GM12878 (cell line): ENCODE results near the gene KRT86. TPM values are rescaled to one million over a fixed set of nuclear protein-coding genes. Genes with fewer than 3 reads are reported as not detected.

ENCODE experiments used
- ATAC-seq: fragments of 200-7000 bp; cut with Tn5 transposase; 3 replicates; pipeline ENCODE4 v1.9.1; 2020; ENCODE audit warnings: mild to moderate bottlenecking, moderate library complexity
- BruUV-seq: library from RNA; stranded (reverse); fragments of 400-500 nt; replicated peaks from 2 replicates; lab custom pipeline; 2021; lab: Mats Ljungman, UMichigan
- CTCF ChIA-PET: fragments of 300-600 bp; sonication (Branson Sonifier 250); formaldehyde crosslinking; extraction: SDS; loops from one replicate; lab custom pipeline; 2021; ENCODE audit warnings: inconsistent platforms; lab: Yijun Ruan, JAX
- POLR2A ChIA-PET: fragments of 350-600 bp; formaldehyde crosslinking; extraction: SDS; loops from one replicate; lab custom pipeline; 2021; ENCODE audit warnings: inconsistent platforms; lab: Charles Lee
- RAD21 ChIA-PET: fragments of 300-600 bp; sonication (Branson Sonifier 250); formaldehyde crosslinking; loops from one replicate; lab custom pipeline; 2023; ENCODE audit warnings: antibody characterized with exemption; ENCODE audit not compliant: unreplicated experiment; lab: Charles Lee
- SMC1A ChIA-PET: fragments of 300-600 bp; sonication (Branson Sonifier 250); formaldehyde crosslinking; loops from one replicate; lab custom pipeline; 2023; ENCODE audit not compliant: unreplicated experiment, uncharacterized antibody; lab: Charles Lee
- DNase-seq: peaks from one replicate; pipeline ENCODE4 v3.0.0-alpha.2; 2011; ENCODE audit warnings: low read depth, low spot score
- FAIRE-seq: peaks from 3 replicates; lab custom pipeline; 2011; peaks lifted over from hg19 to GRCh38; lab: Jason Lieb, UNC
- H2AFZ ChIP-seq: 2 replicates; pipeline ENCODE4 v1.6.0; 2011; ENCODE audit warnings: low read depth, low read length, control low read depth; ENCODE audit not compliant: control insufficient read depth
- H3K27ac ChIP-seq: 2 replicates; pipeline ENCODE4 v1.5.1; 2011; ENCODE audit warnings: control low read depth; ENCODE audit not compliant: control insufficient read depth, insufficient read depth
- H3K27me3 ChIP-seq, 2 experiments: replicated peaks in 1 of 2; 2 replicates each; pipeline versions ENCODE4 v1.6.0 to v1.6.1; 2011; ENCODE audit warnings: low read length in 1 of 2; ENCODE audit not compliant: control insufficient read depth in 2 of 2, insufficient read depth in 2 of 2
- H3K36me3 ChIP-seq, 2 experiments: 2 replicates each; pipeline ENCODE4 v1.5.1; 2011; ENCODE audit warnings: low read length in 1 of 2; ENCODE audit not compliant: control insufficient read depth in 2 of 2, insufficient read depth in 2 of 2
- H3K4me1 ChIP-seq: 2 replicates; pipeline ENCODE4 v1.6.1; 2011; ENCODE audit warnings: mild to moderate bottlenecking, low read length, moderate library complexity, mixed read lengths; ENCODE audit not compliant: control insufficient read depth, insufficient read depth
- H3K4me2 ChIP-seq: 2 replicates; pipeline ENCODE4 v1.6.0; 2011; ENCODE audit warnings: control low read depth; ENCODE audit not compliant: control insufficient read depth, insufficient read depth
- H3K4me3 ChIP-seq: fragments of 200-600 bp; sonication (generic); 2 replicates; pipeline ENCODE4 v1.5.1; 2016
- H3K79me2 ChIP-seq: 2 replicates; pipeline ENCODE4 v1.6.0; 2011; ENCODE audit warnings: low read length; ENCODE audit not compliant: control insufficient read depth, insufficient read depth
- H3K9ac ChIP-seq: 2 replicates; pipeline ENCODE4 v1.8.0; 2011; ENCODE audit warnings: low read length, control low read depth, mixed read lengths; ENCODE audit not compliant: control insufficient read depth, insufficient read depth
- H3K9me3 ChIP-seq: replicated peaks from 3 replicates; pipeline ENCODE4 v1.5.1; 2011; ENCODE audit warnings: mild to moderate bottlenecking, low read length; ENCODE audit not compliant: control insufficient read depth, insufficient read depth
- H4K20me1 ChIP-seq: 2 replicates; pipeline ENCODE4 v1.6.0; 2011; ENCODE audit not compliant: control insufficient read depth, insufficient read depth
- ASH2L ChIP-seq: fragments of 300-600, 200-600 bp; sonication (generic); IDR thresholded peaks from 2 replicates; pipeline ENCODE4 v1.6.1; 2017; ENCODE audit warnings: low read depth, mild to moderate bottlenecking, borderline replicate concordance
- BHLHE40 ChIP-seq, 2 experiments: fragments of 450-650 bp in 1 of 2; IDR thresholded peaks; 2 replicates each; pipeline ENCODE4 v1.6.1; 2011 to 2017; ENCODE audit warnings: low read depth in 2 of 2, borderline replicate concordance in 1 of 2, improper control_type of control experiment in 1 of 2, low read length in 1 of 2, mild to moderate bottlenecking in 1 of 2
- CTCF ChIP-seq, 3 experiments: IDR thresholded peaks in 2 of 3; conservative IDR thresholded peaks in 1 of 3; 2 replicates each; pipeline ENCODE4 v1.5.1; 2011; ENCODE audit warnings: low read depth in 3 of 3, low read length in 3 of 3, mild to moderate bottlenecking in 3 of 3, control low read depth in 2 of 3, moderate library complexity in 2 of 3, inconsistent platforms in 1 of 3, mixed read lengths in 1 of 3; ENCODE audit not compliant: control insufficient read depth in 2 of 3, insufficient read depth in 1 of 3; ENCODE audit errors: extremely low read depth in 1 of 3
- EED ChIP-seq: sonication (generic); IDR thresholded peaks from 2 replicates; pipeline ENCODE4 v1.6.1; 2016; ENCODE audit warnings: antibody characterized with exemption, low read depth
- RAD21 ChIP-seq: IDR thresholded peaks from 2 replicates; pipeline ENCODE4 v1.6.1; 2011; ENCODE audit warnings: mild to moderate bottlenecking, low read depth, low read length, moderate library complexity; ENCODE audit not compliant: insufficient read depth
- RUNX3 ChIP-seq: IDR thresholded peaks from 2 replicates; pipeline ENCODE4 v1.6.1; 2012; ENCODE audit warnings: low read length, inconsistent platforms
- SMC3 ChIP-seq: IDR thresholded peaks from 2 replicates; pipeline ENCODE4 v1.6.1; 2011; ENCODE audit warnings: low read length, improper control_type of control experiment, borderline replicate concordance
- YY1 ChIP-seq: IDR thresholded peaks from 2 replicates; pipeline ENCODE4 v1.6.1; 2011; ENCODE audit warnings: low read depth, mild to moderate bottlenecking, low read length
- WGBS: methylation state at CpG from one replicate; pipeline ENCODE4 v1.1.6; 2016; ENCODE audit warnings: low lambda C conversion rate; ENCODE audit not compliant: insufficient replicate concordance, insufficient coverage; ENCODE audit errors: missing lambda C conversion rate; 5-methylcytosine and 5-hydroxymethylcytosine counted together
- in situ Hi-C: fragments of 300-500 bp; cut with MboI; formaldehyde crosslinking; loops from 9 replicates; pipeline ENCODE4 v1.14.3; 2018; ENCODE audit warnings: mixed read lengths
- intact Hi-C: fragments of 100-400 bp; cut with micrococcal nuclease; formaldehyde crosslinking; loops from one replicate; pipeline ENCODE4 v1.14.2; 2022; ENCODE audit not compliant: unreplicated experiment
- polyA plus RNA-seq, 11 experiments: library from polyadenylated mRNA; depleted of rRNA in 4 of 11; unstranded in 6 of 11; stranded (reverse) in 5 of 11; fragments of >200 nt; fragmentation: Nextera tagmentation in 4 of 11; fragmentation: Illumina TruSeq in 1 of 11; extraction: Ambion mirVana in 4 of 11; extraction: Trizol in 1 of 11; gene quantifications; 1 replicate in 1 of 11; 2 replicates in 10 of 11; pipeline versions ENCODE4 v1.2.1 to v1.2.3, GENCODE V29; 2011 to 2016; ENCODE audit warnings: inconsistent platforms in 2 of 11, missing spikeins in 2 of 11, low read depth in 1 of 11
- total RNA-seq, 4 experiments: library from RNA; depleted of rRNA in 3 of 4; stranded (reverse); fragments of >200 nt in 3 of 4; fragmentation: Illumina TruSeq in 1 of 4; extraction: Trizol in 1 of 4; gene quantifications; 2 replicates each; pipeline versions ENCODE4 v1.2.1 to v1.2.3, GENCODE V29; 2013 to 2021

The KRT86 gene
- total and polyA plus RNA-seq, 10 of the 15 experiments (the other 5 are each of a cell fraction or from before 2014, with no cell fraction given): 0.11 to 0.54 (median 0.18) TPM; not detected in 4

GRCh38 chr12:52278575-52279421 is 4.4 kb downstream of the KRT86 start:
- no peaks in the 10 kb centered on the region for H4K20me1 ChIP-seq
- no peak overlapping the region for H3K4me3 ChIP-seq
- H3K27me3 ChIP-seq: peaks cover 3% of the 10 kb centered on the region in 2 experiments; a peak in 2 of 4 replicates
- no peak overlapping the region for H2AFZ ChIP-seq
- in situ Hi-C loops (no loop called here), intact Hi-C loops (loop anchor here (1.0 kb wide), 1 partner anchor 49 kb away; no protein-coding TSS in a partner anchor)
- H3K79me2 ChIP-seq: no peaks in the 10 kb centered on the region
- no TSS peak for BruUV-seq
- FAIRE-seq (peak; percentile 41), ATAC-seq (peak; percentile 100), DNase-seq (no peak)
- no peak overlapping the region for H3K9ac ChIP-seq
- 20% methylated on average over 32 of the region's 32 CpGs for WGBS
- POLR2A ChIA-PET: interaction anchor here (0.7 to 1.3 kb wide), 2 partner anchors 34 to 37 kb away, joined by 6 to 8 read pairs; no protein-coding TSS in a partner anchor
- no peak overlapping the region for H3K4me2 ChIP-seq
- H3K36me3 ChIP-seq: no peaks in the 10 kb centered on the region
- H3K27ac ChIP-seq: no peak overlapping the region
- RAD21 ChIA-PET: interaction anchor here (0.7 to 2.2 kb wide), 9 partner anchors 29 to 240 kb away, joined by 3 to 24 read pairs (median 5); no protein-coding TSS in a partner anchor
- H3K4me1 ChIP-seq: no peaks in the 10 kb centered on the region
- SMC1A ChIA-PET: interaction anchor here (0.7 to 1.8 kb wide), 10 partner anchors 28 to 124 kb away, joined by 3 to 7 read pairs (median 4); no protein-coding TSS in a partner anchor
- no peaks in the 10 kb centered on the region for H3K9me3 ChIP-seq
- CTCF ChIA-PET: interaction anchor here (0.6 to 6.4 kb wide), 44 partner anchors 8 to 866 kb away, joined by 3 to 84 read pairs (median 4); partner anchors contain the start of gene KRT81
- TF ChIP-seq EED: no peak
- 0 out of 4 replicates have a peak, but pooled peaks of 1 of the 2 experiments have one; percentile 18 for TF ChIP-seq BHLHE40 (IDR thresholded peaks at IDR 0.05; ENCODE audit: borderline replicate concordance in 1 of 2, low read depth in 2 of 2, low read length in 1 of 2)
- TF ChIP-seq RAD21: peak; percentile 81
- TF ChIP-seq YY1: peak; percentile 54; the same call in 1 of the 2 replicates
- TF ChIP-seq CTCF (IDR thresholded peaks at IDR 0.05 in 2 of 3, conservative IDR thresholded peaks at IDR 0.05 in 1 of 3; ENCODE audit: control insufficient read depth in 2 of 3, extremely low read depth in 1 of 3, insufficient read depth in 1 of 3, low read depth in 3 of 3, low read length in 3 of 3): peak; percentile 93 to 98 (median 96)
- TF ChIP-seq RUNX3: 0 out of 2 replicates have a peak, but pooled peaks have one; percentile 12
- TF ChIP-seq ASH2L: no peak
- TF ChIP-seq SMC3: peak; percentile 66
- TF ChIP-seq, all 136 proteins: peak for 6
